PC-3 (cell line): ENCODE results near the gene RBBP8.

Source experiments
- EZH2 ChIP-seq: fragments of 300-600 bp; sonication (generic); IDR thresholded peaks from one replicate; pipeline ENCODE4 v1.6.1; 2017; ENCODE audit warnings: antibody characterized with exemption, mild to moderate bottlenecking, low read length; ENCODE audit not compliant: unreplicated experiment
- TF ChIP-seq, protein P1 (sequence below): fragments of 300-600 bp; sonication (generic); conservative IDR thresholded peaks from 2 replicates; pipeline ENCODE4 v1.5.1; 2017; ENCODE audit warnings: antibody characterized with exemption, low read depth, mild to moderate bottlenecking, low read length

DNA sequence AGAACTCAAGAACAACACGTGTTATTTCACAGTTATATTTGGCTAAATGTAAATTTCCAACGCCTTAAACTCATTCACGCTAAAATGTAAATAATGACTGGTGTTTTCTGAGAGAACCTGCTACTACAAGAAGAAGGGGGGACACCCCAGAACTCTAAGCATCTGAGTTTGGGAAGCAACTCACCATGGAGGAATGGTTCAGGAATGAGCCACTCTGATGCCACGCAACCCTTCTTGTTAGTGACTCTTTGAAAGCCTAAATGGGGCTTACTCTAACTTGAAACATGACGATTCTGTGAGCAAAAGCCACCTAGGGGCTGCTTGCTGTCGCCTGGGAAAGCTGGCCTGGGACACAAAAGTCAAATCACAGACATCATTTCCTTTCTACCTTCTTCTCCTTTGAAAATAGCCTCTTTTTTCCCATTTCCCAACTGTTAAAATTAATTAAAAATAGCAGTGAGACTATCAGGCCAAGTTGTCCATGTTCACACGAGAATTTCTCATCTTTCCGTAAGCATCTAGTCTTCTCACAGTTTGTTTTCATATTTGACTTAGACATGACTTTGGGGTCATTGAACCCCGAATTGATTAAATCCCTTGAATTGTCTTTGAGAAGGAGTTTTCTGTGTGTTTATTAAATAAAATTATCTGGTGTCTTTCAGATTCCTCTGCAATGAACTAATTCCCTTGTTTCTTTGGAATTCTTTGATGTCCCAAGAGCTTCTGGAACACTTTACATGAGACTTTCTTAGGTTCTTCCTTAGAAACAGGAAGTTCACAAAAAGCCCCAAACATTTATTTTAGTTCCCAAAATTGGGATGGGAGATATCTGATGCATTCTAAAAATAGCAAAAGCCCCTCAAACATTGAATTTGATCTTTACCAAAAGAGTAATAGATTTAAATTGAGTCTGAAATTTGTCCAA, 126.7 kb downstream of the RBBP8 start:
- TF ChIP-seq, protein P1, sequence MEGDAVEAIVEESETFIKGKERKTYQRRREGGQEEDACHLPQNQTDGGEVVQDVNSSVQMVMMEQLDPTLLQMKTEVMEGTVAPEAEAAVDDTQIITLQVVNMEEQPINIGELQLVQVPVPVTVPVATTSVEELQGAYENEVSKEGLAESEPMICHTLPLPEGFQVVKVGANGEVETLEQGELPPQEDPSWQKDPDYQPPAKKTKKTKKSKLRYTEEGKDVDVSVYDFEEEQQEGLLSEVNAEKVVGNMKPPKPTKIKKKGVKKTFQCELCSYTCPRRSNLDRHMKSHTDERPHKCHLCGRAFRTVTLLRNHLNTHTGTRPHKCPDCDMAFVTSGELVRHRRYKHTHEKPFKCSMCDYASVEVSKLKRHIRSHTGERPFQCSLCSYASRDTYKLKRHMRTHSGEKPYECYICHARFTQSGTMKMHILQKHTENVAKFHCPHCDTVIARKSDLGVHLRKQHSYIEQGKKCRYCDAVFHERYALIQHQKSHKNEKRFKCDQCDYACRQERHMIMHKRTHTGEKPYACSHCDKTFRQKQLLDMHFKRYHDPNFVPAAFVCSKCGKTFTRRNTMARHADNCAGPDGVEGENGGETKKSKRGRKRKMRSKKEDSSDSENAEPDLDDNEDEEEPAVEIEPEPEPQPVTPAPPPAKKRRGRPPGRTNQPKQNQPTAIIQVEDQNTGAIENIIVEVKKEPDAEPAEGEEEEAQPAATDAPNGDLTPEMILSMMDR: no peak
- no peak for TF ChIP-seq EZH2
